ENCODE measurements around the gene STX19. TPM values are rescaled to one million over a fixed set of nuclear protein-coding genes. Genes with fewer than 3 reads are reported as not detected.

Gene STX19
- total RNA-seq = not detected
- long read RNA-seq = 0 reads

- intact Hi-C loops (cut with DNase I) = no loop called here
- DNase-seq = no peak
- Histone ChIP-seq H3K4me1 (no peaks in the 10 kb centered on the region), H3K9me3 (no peaks in the 10 kb centered on the region), H3K27me3 (no peaks in the 10 kb centered on the region), H3K36me3 (no peaks in the 10 kb centered on the region), H3K4me3 (no peak within 1 kb of the TSS), H3K27ac (no peak within 1 kb of the TSS)
- ATAC-seq = no peak
- TF ChIP-seq CTCF (IDR thresholded peaks at IDR 0.05) (no peak), POLR2A (IDR thresholded peaks at IDR 0.05) (no peak)
- 76% methylated on average over 8 of the region's 8 CpGs for WGBS (ENCODE audit: insufficient coverage, low coverage, low lambda C conversion rate, missing lambda C conversion rate)
These were observed at the start of gene STX19 for GRCh38 chr3:94028093-94028837. STX19 (minus strand) TSS chr3:94028597; CDS start chr3:94015269, 13,328 bp downstream.

- no peak overlapping the region for H3K27ac ChIP-seq
- DNase-seq = no peak
- no peaks in the 10 kb centered on the region for H3K4me1 ChIP-seq
- no peaks in the 10 kb centered on the region for H3K27me3 ChIP-seq
- no peaks in the 10 kb centered on the region for H3K9me3 ChIP-seq
- no peak overlapping the region for H3K4me3 ChIP-seq
- peaks cover 0 to 3% (median 1%) of the 10 kb centered on the region in 4 donors for H3K36me3 ChIP-seq
- no peak for ATAC-seq
- 90% methylated on average over 3 of the region's 3 CpGs for WGBS (ENCODE audit: insufficient coverage, low coverage, low lambda C conversion rate, missing lambda C conversion rate)
- intact Hi-C loops (cut with DNase I) = loop anchor here in 1 of 2 donors (10.0 kb wide), 1 partner anchor 61 kb away; no protein-coding TSS in a partner anchor
- no peak for TF ChIP-seq CTCF (IDR thresholded peaks at IDR 0.05)
These were observed 47.7 kb upstream of the STX19 start for GRCh38 chr3:94076055-94076454.

GRCh38 chr3:94071713-94072284 is 43.4 kb upstream of the STX19 start:
- no peak for DNase-seq
- Histone ChIP-seq H3K9me3 (no peaks in the 10 kb centered on the region), H3K36me3 (peaks cover 0 to 3% (median 1%) of the 10 kb centered on the region in 4 donors), H3K27me3 (no peaks in the 10 kb centered on the region), H3K4me3 (no peak overlapping the region), H3K27ac (no peak overlapping the region), H3K4me1 (no peaks in the 10 kb centered on the region)
- TF ChIP-seq CTCF (IDR thresholded peaks at IDR 0.05) (no peak), POLR2A (IDR thresholded peaks at IDR 0.05) (no peak)
- no peak for ATAC-seq
- WGBS (ENCODE audit: insufficient coverage, low coverage, low lambda C conversion rate, missing lambda C conversion rate) = 81% methylated on average over 3 of the region's 4 CpGs
- intact Hi-C loops (cut with DNase I) = loop anchor here in 1 of 2 donors (10.0 kb wide), 1 partner anchor 57 kb away; no protein-coding TSS in a partner anchor

GRCh38 chr3:94070341-94070911 is 42.0 kb upstream of the STX19 start:
- Histone ChIP-seq H3K4me3 (no peak overlapping the region), H3K4me1 (no peaks in the 10 kb centered on the region), H3K27me3 (no peaks in the 10 kb centered on the region), H3K27ac (no peak overlapping the region), H3K36me3 (peaks cover 0 to 3% (median 0%) of the 10 kb centered on the region in 4 donors), H3K9me3 (no peaks in the 10 kb centered on the region)
- WGBS (ENCODE audit: insufficient coverage, low coverage, low lambda C conversion rate, missing lambda C conversion rate) = 92% methylated on average over 2 of the region's 6 CpGs
- TF ChIP-seq POLR2A (IDR thresholded peaks at IDR 0.05) (no peak), CTCF (IDR thresholded peaks at IDR 0.05) (no peak)
- ATAC-seq (no peak), DNase-seq (no peak)
- intact Hi-C loops (cut with DNase I) = loop anchor here in 1 of 2 donors (10.0 kb wide), 1 partner anchor 56 kb away; no protein-coding TSS in a partner anchor

Data from right lobe of liver (tissue), 6 donors.